Left ventricle myocardium inferior (tissue), 1 donor: ENCODE results near the gene FAM240A. TPM values are rescaled to one million over a fixed set of nuclear protein-coding genes. Genes with fewer than 3 reads are reported as not detected.

ENCODE experiments used
- DNase-seq: peaks from one replicate; pipeline ENCODE4 v3.0.0-alpha.2; 2020
- H3K27ac ChIP-seq: fragments of 200-600 bp; replicated peaks from 2 replicates; pipeline ENCODE4 v1.8.0; 2021
- H3K27me3 ChIP-seq: fragments of 200-600 bp; 2 replicates; pipeline ENCODE4 v1.8.0; 2021; ENCODE audit warnings: low read depth
- H3K36me3 ChIP-seq: fragments of 200-600 bp; 2 replicates; pipeline ENCODE4 v1.8.0; 2021
- H3K4me1 ChIP-seq: fragments of 200-600 bp; 2 replicates; pipeline ENCODE4 v1.8.0; 2021
- H3K4me3 ChIP-seq: fragments of 200-600 bp; 2 replicates; pipeline ENCODE4 v1.8.0; 2021; ENCODE audit warnings: mild to moderate bottlenecking, moderate library complexity
- H3K9me3 ChIP-seq: fragments of 200-600 bp; replicated peaks from 2 replicates; pipeline ENCODE4 v1.8.0; 2021
- intact Hi-C: fragments of 100-400 bp; cut with micrococcal nuclease; formaldehyde crosslinking; loops from one replicate; pipeline ENCODE4 v1.11.0; 2022
- total RNA-seq: library from RNA; stranded (reverse); fragmentation: NEBNext Ultra II Directional; extraction: Animal tissue kit (Norgen Biotek cat#: 25700); gene quantifications from one replicate; pipeline ENCODE4 v1.2.1, GENCODE V29; 2021
- TF ChIP-seq, protein P1 (sequence below): fragments of 200-600 bp; IDR thresholded peaks from 2 replicates; pipeline ENCODE4 v1.8.0; 2021; ENCODE audit warnings: antibody characterized with exemption, mild to moderate bottlenecking, borderline replicate concordance
- donor health status: DM: no; HTN: yes; CAD: no; lungs with severe emphysema.

Gene FAM240A
- total RNA-seq, 1 donor from 2014 or later = not detected

DNA sequence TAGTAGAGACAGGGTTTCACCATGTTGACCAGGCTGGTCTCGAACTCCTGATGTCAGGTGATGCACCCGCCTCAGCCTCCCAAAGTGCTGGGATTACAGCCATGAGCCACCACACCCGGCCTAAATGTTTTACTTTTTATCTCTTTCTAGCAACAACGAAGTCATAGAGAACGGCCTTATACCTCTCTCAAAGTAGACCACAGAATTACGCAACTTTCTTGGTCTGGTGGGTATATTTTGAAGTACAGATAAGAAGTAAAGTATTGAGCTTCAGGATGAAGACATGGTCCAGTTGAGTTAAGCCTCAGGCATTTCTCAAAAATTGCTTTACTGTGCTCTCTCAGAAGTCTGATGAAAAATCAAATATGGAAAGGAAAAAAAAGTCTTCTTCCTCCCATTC is 30.6 kb downstream of the FAM240A start:
- Histone ChIP-seq H3K27ac (no peak overlapping the region), H3K4me1 (peaks cover 9% of the 10 kb centered on the region), H3K9me3 (peaks cover 21% of the 10 kb centered on the region), H3K4me3 (no peak overlapping the region), H3K36me3 (no peaks in the 10 kb centered on the region), H3K27me3 (peaks cover 3% of the 10 kb centered on the region)
- DNase-seq = no peak
- intact Hi-C loops = no loop called here
- TF ChIP-seq, protein P1, sequence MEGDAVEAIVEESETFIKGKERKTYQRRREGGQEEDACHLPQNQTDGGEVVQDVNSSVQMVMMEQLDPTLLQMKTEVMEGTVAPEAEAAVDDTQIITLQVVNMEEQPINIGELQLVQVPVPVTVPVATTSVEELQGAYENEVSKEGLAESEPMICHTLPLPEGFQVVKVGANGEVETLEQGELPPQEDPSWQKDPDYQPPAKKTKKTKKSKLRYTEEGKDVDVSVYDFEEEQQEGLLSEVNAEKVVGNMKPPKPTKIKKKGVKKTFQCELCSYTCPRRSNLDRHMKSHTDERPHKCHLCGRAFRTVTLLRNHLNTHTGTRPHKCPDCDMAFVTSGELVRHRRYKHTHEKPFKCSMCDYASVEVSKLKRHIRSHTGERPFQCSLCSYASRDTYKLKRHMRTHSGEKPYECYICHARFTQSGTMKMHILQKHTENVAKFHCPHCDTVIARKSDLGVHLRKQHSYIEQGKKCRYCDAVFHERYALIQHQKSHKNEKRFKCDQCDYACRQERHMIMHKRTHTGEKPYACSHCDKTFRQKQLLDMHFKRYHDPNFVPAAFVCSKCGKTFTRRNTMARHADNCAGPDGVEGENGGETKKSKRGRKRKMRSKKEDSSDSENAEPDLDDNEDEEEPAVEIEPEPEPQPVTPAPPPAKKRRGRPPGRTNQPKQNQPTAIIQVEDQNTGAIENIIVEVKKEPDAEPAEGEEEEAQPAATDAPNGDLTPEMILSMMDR = no peak

DNA sequence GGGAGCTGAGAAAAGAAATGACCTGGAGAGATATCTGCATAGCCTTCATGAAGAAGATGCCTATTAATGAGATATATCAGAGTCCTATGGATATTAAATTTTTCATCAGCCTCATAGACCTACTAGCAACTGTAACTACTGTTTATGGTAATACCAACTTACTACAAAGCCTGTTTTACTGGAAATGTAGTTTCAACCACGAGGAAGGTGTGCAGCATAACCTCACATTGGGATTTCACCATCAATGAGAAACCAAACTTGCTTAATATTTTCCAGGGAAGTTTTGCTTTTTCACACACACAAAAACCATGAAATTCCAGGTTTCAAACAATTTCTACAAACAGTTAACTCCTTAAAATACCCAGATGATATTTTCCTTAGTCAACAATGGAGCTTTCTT is 31.4 kb downstream of the FAM240A start:
- H3K27ac ChIP-seq = no peak overlapping the region
- H3K4me3 ChIP-seq = no peak overlapping the region
- H3K36me3 ChIP-seq = no peaks in the 10 kb centered on the region
- peaks cover 9% of the 10 kb centered on the region for H3K4me1 ChIP-seq
- DNase-seq = no peak
- H3K27me3 ChIP-seq = peaks cover 3% of the 10 kb centered on the region
- intact Hi-C loops = no loop called here
- TF ChIP-seq, protein P1 = no peak
- H3K9me3 ChIP-seq = peaks cover 21% of the 10 kb centered on the region

- H3K36me3 ChIP-seq = no peaks in the 10 kb centered on the region
These were observed 34.4 kb downstream of the FAM240A start for GRCh38 chr3:46646700-46647099.

DNA sequence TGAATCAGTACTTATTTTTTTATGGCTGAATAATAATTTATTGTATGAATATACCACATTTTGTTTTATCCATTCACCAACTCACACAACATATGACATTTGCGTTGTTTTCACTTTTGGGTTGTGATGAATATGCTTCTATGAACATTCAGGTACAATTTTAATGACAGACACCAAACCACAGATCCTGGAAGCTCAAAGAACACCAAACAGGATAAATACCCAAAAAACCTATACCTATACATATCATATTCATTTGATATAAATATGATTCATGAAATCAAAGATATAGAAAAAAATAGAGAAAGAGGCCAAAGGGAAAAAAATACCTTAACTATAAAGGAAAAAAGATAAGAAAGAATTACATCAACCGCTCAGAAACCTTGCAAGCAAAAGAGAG is 35.8 kb downstream of the FAM240A start:
- DNase-seq = no peak
- Histone ChIP-seq H3K36me3 (no peaks in the 10 kb centered on the region), H3K9me3 (peaks cover 10% of the 10 kb centered on the region), H3K4me1 (peaks cover 6% of the 10 kb centered on the region), H3K4me3 (no peak overlapping the region), H3K27ac (no peak overlapping the region), H3K27me3 (no peaks in the 10 kb centered on the region)
- intact Hi-C loops = no loop called here
- TF ChIP-seq, protein P1 = no peak

More at GRCh38 chr3:46646700-46647099, 34.4 kb downstream of the FAM240A start:
- no peak overlapping the region for H3K4me3 ChIP-seq
- TF ChIP-seq, protein P1 = no peak
- peaks cover 3% of the 10 kb centered on the region for H3K9me3 ChIP-seq
- no peak overlapping the region for H3K27ac ChIP-seq
- H3K4me1 ChIP-seq = peaks cover 6% of the 10 kb centered on the region
- H3K27me3 ChIP-seq = peaks cover 3% of the 10 kb centered on the region
- no peak for DNase-seq
- intact Hi-C loops = no loop called here

DNA sequence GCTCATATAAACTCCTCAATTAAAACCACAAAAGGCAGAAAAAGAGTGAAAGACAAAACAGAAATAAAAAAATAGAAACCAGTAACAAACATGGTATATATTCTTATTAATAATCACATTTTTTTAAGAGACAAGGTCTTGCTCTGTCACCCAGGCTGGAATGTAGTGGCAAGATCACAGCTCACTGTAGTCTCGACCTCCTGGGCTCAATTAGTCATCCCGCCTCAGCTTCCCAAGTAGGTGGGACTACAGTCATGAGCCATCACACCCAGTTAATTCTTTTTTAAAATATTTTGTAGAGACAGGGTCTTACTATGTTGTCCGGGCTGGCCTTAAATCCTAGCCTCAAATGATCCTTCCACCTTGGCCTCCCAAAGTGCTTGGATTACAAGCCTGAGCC is 37.1 kb downstream of the FAM240A start:
- Histone ChIP-seq H3K27me3 (no peaks in the 10 kb centered on the region), H3K4me3 (no peak overlapping the region), H3K36me3 (no peaks in the 10 kb centered on the region), H3K4me1 (peaks cover 6% of the 10 kb centered on the region), H3K9me3 (peaks cover 10% of the 10 kb centered on the region), H3K27ac (no peak overlapping the region)
- intact Hi-C loops = no loop called here
- no peak for DNase-seq
- TF ChIP-seq, protein P1 = no peak

DNA sequence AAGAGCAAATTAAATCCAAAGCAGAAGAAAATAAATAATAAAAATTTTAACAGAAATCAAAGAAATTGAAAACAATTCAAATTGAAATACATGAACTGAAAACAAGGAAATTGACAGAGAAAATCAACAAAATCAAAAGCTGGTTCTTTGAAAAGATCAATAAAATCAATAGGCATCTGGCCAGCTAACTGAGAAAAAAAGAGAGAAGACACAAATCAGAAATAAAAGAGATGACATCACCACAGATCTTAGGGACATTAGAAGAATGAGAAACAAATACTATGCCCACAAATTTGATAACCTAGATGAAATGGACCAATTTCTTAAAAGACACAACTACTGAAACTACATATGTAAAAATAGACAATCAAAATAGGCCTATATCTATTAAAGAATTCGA is 38.8 kb downstream of the FAM240A start:
- intact Hi-C loops = no loop called here
- H3K27me3 ChIP-seq = no peaks in the 10 kb centered on the region
- H3K27ac ChIP-seq = no peak overlapping the region
- no peaks in the 10 kb centered on the region for H3K36me3 ChIP-seq
- H3K4me3 ChIP-seq = no peak overlapping the region
- DNase-seq = no peak
- TF ChIP-seq, protein P1 = no peak
- H3K4me1 ChIP-seq = peaks cover 6% of the 10 kb centered on the region
- H3K9me3 ChIP-seq = peaks cover 10% of the 10 kb centered on the region
